HCT116 (cell line): ENCODE measurements around the gene NRXN2. TPM values are rescaled to one million over a fixed set of nuclear protein-coding genes. Genes with fewer than 3 reads are reported as not detected.

Source experiments
- ATAC-seq: fragments of 200-7000 bp; cut with Tn5 transposase; 2 replicates; pipeline ENCODE4 v1.9.1; 2020; ENCODE audit warnings: mild to moderate bottlenecking, moderate library complexity
- BruUV-seq: library from RNA; stranded (reverse); fragments of 400-500 nt; replicated peaks from 2 replicates; lab custom pipeline; 2021; lab: Mats Ljungman, UMichigan
- CTCF ChIA-PET: fragments of 300-600 bp; sonication (Branson Sonifier 250); formaldehyde crosslinking; loops from one replicate; lab custom pipeline; 2021; ENCODE audit warnings: antibody characterized with exemption; lab: Charles Lee
- POLR2A ChIA-PET: fragments of 300-600, 350-600 bp; sonication (Branson Sonifier 250); formaldehyde crosslinking; loops from one replicate; lab custom pipeline; 2021; ENCODE audit warnings: antibody characterized with exemption; lab: Charles Lee
- RAD21 ChIA-PET, 2 experiments: fragments of 300-600 bp; sonication (Branson Sonifier 250); formaldehyde crosslinking; loops; one replicate each; lab custom pipeline; 2023; ENCODE audit warnings: low total read pairs in 2 of 2; ENCODE audit not compliant: uncharacterized antibody in 2 of 2, unreplicated experiment in 2 of 2, low non-redundant PET in 1 of 2; lab: Charles Lee
- DNase-seq: peaks from one replicate; pipeline ENCODE4 v3.0.0-alpha.2; 2010; ENCODE audit warnings: low read depth, low spot score
- H2AFZ ChIP-seq: fragments of 200-600 bp; shearing (Covaris generic), sonication (generic); 2 replicates; pipeline ENCODE4 v1.6.1; 2017; ENCODE audit warnings: low read depth, mixed run types, mixed read lengths, antibody characterized with exemption, low read length; ENCODE audit not compliant: poor library complexity, severe bottlenecking
- H3K27ac ChIP-seq: 2 replicates; pipeline ENCODE4 v1.5.1; 2012; ENCODE audit warnings: low read depth, low read length
- H3K27me3 ChIP-seq: fragments of 200-600 bp; sonication (generic); 2 replicates; pipeline ENCODE4 v1.6.1; 2016; ENCODE audit warnings: mixed run types, low read length, mixed read lengths; ENCODE audit not compliant: insufficient read depth
- H3K36me3 ChIP-seq, 2 experiments: fragments of 200-500 bp in 1 of 2; fragments of 200-600 bp in 1 of 2; sonication (Bioruptor generic) in 1 of 2; sonication (generic) in 1 of 2; 2 replicates each; pipeline versions ENCODE4 v1.5.1 to v1.6.1; 2014 to 2016; ENCODE audit warnings: low read length in 2 of 2, inconsistent platforms in 1 of 2, mixed read lengths in 1 of 2, mixed run types in 1 of 2; ENCODE audit not compliant: insufficient read depth in 2 of 2, control insufficient read depth in 1 of 2
- H3K4me1 ChIP-seq, 2 experiments: fragments of 200-600 bp in 1 of 2; sonication (generic) in 1 of 2; 2 replicates each; pipeline versions ENCODE4 v1.5.1 to v1.6.1; 2012 to 2017; ENCODE audit warnings: low read length in 2 of 2, inconsistent platforms in 1 of 2, mild to moderate bottlenecking in 1 of 2, mixed read lengths in 1 of 2, mixed run types in 1 of 2, moderate library complexity in 1 of 2; ENCODE audit not compliant: insufficient read depth in 2 of 2, control insufficient read depth in 1 of 2
- H3K4me2 ChIP-seq: fragments of 200-600 bp; sonication (generic); 2 replicates; pipeline ENCODE4 v1.6.1; 2017; ENCODE audit warnings: mixed run types, low read length, mixed read lengths
- H3K4me3 ChIP-seq, 2 experiments: fragments of 200-600 bp in 1 of 2; sonication (generic) in 1 of 2; replicated peaks in 1 of 2; 2 replicates each; pipeline ENCODE4 v1.5.1; 2011 to 2016; ENCODE audit warnings: low read length in 2 of 2, control low read depth in 1 of 2, low read depth in 1 of 2, mild to moderate bottlenecking in 1 of 2, mixed read lengths in 1 of 2, mixed run types in 1 of 2
- H3K79me2 ChIP-seq: fragments of 200-600 bp; sonication (generic); 2 replicates; pipeline ENCODE4 v1.6.1; 2017; ENCODE audit warnings: mild to moderate bottlenecking, mixed run types, low read length, moderate library complexity, mixed read lengths; ENCODE audit not compliant: insufficient read depth
- H3K9ac ChIP-seq: fragments of 200-600 bp; sonication (generic); 2 replicates; pipeline ENCODE4 v1.6.1; 2016; ENCODE audit warnings: low read length, mixed read lengths
- H3K9me2 ChIP-seq: fragments of 200-600 bp; sonication (generic), shearing (Covaris generic); 2 replicates; pipeline ENCODE4 v1.6.1; 2017; ENCODE audit warnings: mixed run types, mild to moderate bottlenecking, moderate library complexity; ENCODE audit not compliant: insufficient read depth
- H3K9me3 ChIP-seq, 2 experiments: fragments of 200-500 bp in 1 of 2; fragments of 200-600 bp in 1 of 2; sonication (Bioruptor generic) in 1 of 2; sonication (generic) in 1 of 2; 2 replicates each; pipeline ENCODE4 v1.6.1; 2014 to 2017; ENCODE audit warnings: low read length in 2 of 2, mixed read lengths in 2 of 2, inconsistent platforms in 1 of 2, low read depth in 1 of 2, mild to moderate bottlenecking in 1 of 2, mixed run types in 1 of 2, moderate library complexity in 1 of 2; ENCODE audit not compliant: control insufficient read depth in 1 of 2, insufficient read depth in 1 of 2
- H4K20me1 ChIP-seq: fragments of 200-600 bp; sonication (generic), shearing (Covaris generic); 2 replicates; pipeline ENCODE4 v1.6.1; 2017; ENCODE audit warnings: mixed run types, mild to moderate bottlenecking, moderate library complexity; ENCODE audit not compliant: insufficient read depth
- CBX3 ChIP-seq: IDR thresholded peaks from 2 replicates; pipeline ENCODE4 v1.6.1; 2012; ENCODE audit warnings: low read depth
- CEBPB ChIP-seq: IDR thresholded peaks from 2 replicates; pipeline ENCODE4 v1.6.1; 2012; ENCODE audit warnings: low read depth
- EZH2 ChIP-seq: fragments of 200-600 bp; sonication (generic); IDR thresholded peaks from 2 replicates; pipeline ENCODE4 v1.6.1; 2017; ENCODE audit warnings: antibody characterized with exemption, mixed run types
- JUND ChIP-seq: IDR thresholded peaks from 2 replicates; pipeline ENCODE4 v1.6.1; 2012
- MAX ChIP-seq: IDR thresholded peaks from 2 replicates; pipeline ENCODE4 v1.6.1; 2012
- POLR2A ChIP-seq: IDR thresholded peaks from 2 replicates; pipeline ENCODE4 v1.7.0; 2011; ENCODE audit warnings: borderline replicate concordance; ENCODE audit not compliant: insufficient read depth, insufficient read length; ENCODE audit errors: extremely low read depth
- SP1 ChIP-seq: IDR thresholded peaks from 2 replicates; pipeline ENCODE4 v1.6.1; 2012; ENCODE audit warnings: low read depth
- SRF ChIP-seq: IDR thresholded peaks from 2 replicates; pipeline ENCODE4 v1.6.1; 2012; ENCODE audit warnings: low read depth
- TCF7L2 ChIP-seq: IDR thresholded peaks from 2 replicates; pipeline ENCODE4 v1.7.0; 2011; ENCODE audit warnings: borderline replicate concordance, inconsistent platforms; ENCODE audit not compliant: insufficient read depth, insufficient read length; ENCODE audit errors: extremely low read depth
- YY1 ChIP-seq: IDR thresholded peaks from 2 replicates; pipeline ENCODE4 v1.6.1; 2011; ENCODE audit warnings: low read length, low read depth, moderate library complexity, mild to moderate bottlenecking; ENCODE audit not compliant: insufficient replicate concordance; ENCODE audit errors: extremely low read depth
- ZBTB33 ChIP-seq: IDR thresholded peaks from 2 replicates; pipeline ENCODE4 v1.6.1; 2011; ENCODE audit warnings: mild to moderate bottlenecking, low read length, moderate library complexity; ENCODE audit not compliant: insufficient replicate concordance; ENCODE audit errors: extremely low read depth
- ZFX ChIP-seq: fragments of 450-650 bp; IDR thresholded peaks from 2 replicates; pipeline ENCODE4 v1.6.1; 2017
- ZNF274 ChIP-seq: fragments of 200-500 bp; sonication (Bioruptor generic); IDR thresholded peaks from 2 replicates; pipeline ENCODE4 v1.6.1; 2014; ENCODE audit warnings: mild to moderate bottlenecking, low read depth, low read length, inconsistent platforms
- intact Hi-C: fragments of 100-400 bp; cut with micrococcal nuclease; formaldehyde crosslinking; loops from 2 replicates; pipeline ENCODE4 v1.10.0; 2022
- total RNA-seq: library from RNA; stranded (reverse); gene quantifications from one replicate; pipeline ENCODE4 v1.2.1, GENCODE V29; 2021; ENCODE audit not compliant: unreplicated experiment
- TF ChIP-seq, protein P1 (sequence below): IDR thresholded peaks from 2 replicates; pipeline ENCODE4 v1.6.1; 2012; ENCODE audit warnings: low read depth
- TF ChIP-seq, protein P2 (sequence below), 3 experiments: fragments of 200-600 bp in 1 of 3; sonication (generic) in 1 of 3; IDR thresholded peaks in 2 of 3; conservative IDR thresholded peaks in 1 of 3; 2 replicates each; pipeline ENCODE4 v1.5.1; 2012 to 2017; ENCODE audit warnings: low read depth in 2 of 3, low read length in 2 of 3, antibody characterized with exemption in 1 of 3, borderline replicate concordance in 1 of 3, control low read depth in 1 of 3, mild to moderate bottlenecking in 1 of 3, mixed read lengths in 1 of 3, mixed run types in 1 of 3, moderate library complexity in 1 of 3; ENCODE audit not compliant: insufficient read depth in 1 of 3

The NRXN2 gene
- total RNA-seq, 1 experiment from 2014 or later: 1.5 TPM

DNA sequence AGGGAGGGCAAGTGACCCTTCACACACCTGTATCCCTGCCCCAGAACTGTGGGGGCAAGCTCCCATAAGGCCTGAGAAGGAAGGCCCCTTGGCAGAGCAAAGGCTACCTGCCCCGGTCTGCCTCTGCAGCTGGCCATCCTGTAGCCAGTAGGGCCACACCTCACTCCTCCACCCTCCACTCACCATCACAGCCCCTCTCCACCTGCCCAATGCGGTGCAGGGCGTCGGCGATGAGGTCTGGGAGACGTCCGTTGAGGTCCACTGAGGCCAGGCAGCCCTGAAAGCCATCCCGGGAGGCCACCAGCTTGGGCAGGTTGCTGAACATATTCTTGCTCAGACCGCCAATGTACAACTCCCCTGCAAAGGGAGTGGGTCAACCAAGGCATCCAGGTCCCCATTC, 74.4 kb downstream of the NRXN2 start:
- ATAC-seq: no peak
- intact Hi-C loops: no loop called here
- H2AFZ ChIP-seq: no peak overlapping the region
- H3K36me3 ChIP-seq: no peaks in the 10 kb centered on the region
- H3K4me2 ChIP-seq: no peak overlapping the region
- TF ChIP-seq ZFX (no peak), SP1 (no peak), TCF7L2 (no peak), ZBTB33 (no peak), SRF (no peak), MAX (no peak), YY1 (no peak), POLR2A (no peak), JUND (no peak), ZNF274 (no peak), EZH2 (no peak), CBX3 (no peak), CEBPB (no peak)
- TF ChIP-seq, protein P1, sequence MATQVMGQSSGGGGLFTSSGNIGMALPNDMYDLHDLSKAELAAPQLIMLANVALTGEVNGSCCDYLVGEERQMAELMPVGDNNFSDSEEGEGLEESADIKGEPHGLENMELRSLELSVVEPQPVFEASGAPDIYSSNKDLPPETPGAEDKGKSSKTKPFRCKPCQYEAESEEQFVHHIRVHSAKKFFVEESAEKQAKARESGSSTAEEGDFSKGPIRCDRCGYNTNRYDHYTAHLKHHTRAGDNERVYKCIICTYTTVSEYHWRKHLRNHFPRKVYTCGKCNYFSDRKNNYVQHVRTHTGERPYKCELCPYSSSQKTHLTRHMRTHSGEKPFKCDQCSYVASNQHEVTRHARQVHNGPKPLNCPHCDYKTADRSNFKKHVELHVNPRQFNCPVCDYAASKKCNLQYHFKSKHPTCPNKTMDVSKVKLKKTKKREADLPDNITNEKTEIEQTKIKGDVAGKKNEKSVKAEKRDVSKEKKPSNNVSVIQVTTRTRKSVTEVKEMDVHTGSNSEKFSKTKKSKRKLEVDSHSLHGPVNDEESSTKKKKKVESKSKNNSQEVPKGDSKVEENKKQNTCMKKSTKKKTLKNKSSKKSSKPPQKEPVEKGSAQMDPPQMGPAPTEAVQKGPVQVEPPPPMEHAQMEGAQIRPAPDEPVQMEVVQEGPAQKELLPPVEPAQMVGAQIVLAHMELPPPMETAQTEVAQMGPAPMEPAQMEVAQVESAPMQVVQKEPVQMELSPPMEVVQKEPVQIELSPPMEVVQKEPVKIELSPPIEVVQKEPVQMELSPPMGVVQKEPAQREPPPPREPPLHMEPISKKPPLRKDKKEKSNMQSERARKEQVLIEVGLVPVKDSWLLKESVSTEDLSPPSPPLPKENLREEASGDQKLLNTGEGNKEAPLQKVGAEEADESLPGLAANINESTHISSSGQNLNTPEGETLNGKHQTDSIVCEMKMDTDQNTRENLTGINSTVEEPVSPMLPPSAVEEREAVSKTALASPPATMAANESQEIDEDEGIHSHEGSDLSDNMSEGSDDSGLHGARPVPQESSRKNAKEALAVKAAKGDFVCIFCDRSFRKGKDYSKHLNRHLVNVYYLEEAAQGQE: no peak
- TF ChIP-seq, protein P2, sequence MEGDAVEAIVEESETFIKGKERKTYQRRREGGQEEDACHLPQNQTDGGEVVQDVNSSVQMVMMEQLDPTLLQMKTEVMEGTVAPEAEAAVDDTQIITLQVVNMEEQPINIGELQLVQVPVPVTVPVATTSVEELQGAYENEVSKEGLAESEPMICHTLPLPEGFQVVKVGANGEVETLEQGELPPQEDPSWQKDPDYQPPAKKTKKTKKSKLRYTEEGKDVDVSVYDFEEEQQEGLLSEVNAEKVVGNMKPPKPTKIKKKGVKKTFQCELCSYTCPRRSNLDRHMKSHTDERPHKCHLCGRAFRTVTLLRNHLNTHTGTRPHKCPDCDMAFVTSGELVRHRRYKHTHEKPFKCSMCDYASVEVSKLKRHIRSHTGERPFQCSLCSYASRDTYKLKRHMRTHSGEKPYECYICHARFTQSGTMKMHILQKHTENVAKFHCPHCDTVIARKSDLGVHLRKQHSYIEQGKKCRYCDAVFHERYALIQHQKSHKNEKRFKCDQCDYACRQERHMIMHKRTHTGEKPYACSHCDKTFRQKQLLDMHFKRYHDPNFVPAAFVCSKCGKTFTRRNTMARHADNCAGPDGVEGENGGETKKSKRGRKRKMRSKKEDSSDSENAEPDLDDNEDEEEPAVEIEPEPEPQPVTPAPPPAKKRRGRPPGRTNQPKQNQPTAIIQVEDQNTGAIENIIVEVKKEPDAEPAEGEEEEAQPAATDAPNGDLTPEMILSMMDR (IDR thresholded peaks at IDR 0.05 in 2 of 3, conservative IDR thresholded peaks at IDR 0.05 in 1 of 3; ENCODE audit: borderline replicate concordance in 1 of 3, insufficient read depth in 1 of 3, low read depth in 2 of 3, low read length in 2 of 3): no peak
- no peak overlapping the region for H3K4me3 ChIP-seq
- CTCF ChIA-PET: interaction anchor here (0.7 to 5.0 kb wide), 13 partner anchors 9 to 331 kb away, joined by 3 to 76 read pairs (median 4); partner anchors contain the start of genes PRDX5 and TRMT112
- no peaks in the 10 kb centered on the region for H3K27me3 ChIP-seq
- H3K9me3 ChIP-seq: no peaks in the 10 kb centered on the region
- POLR2A ChIA-PET: no interaction called here
- DNase-seq: no peak
- RAD21 ChIA-PET: interaction anchor here in 1 of 2 experiments (1.7 to 1.8 kb wide), 2 partner anchors 159 to 291 kb away, joined by 4 to 8 read pairs; no protein-coding TSS in a partner anchor
- BruUV-seq: no TSS peak
- H3K27ac ChIP-seq: no peak overlapping the region
- H3K79me2 ChIP-seq: no peaks in the 10 kb centered on the region
- H3K9me2 ChIP-seq: no peaks in the 10 kb centered on the region
- H4K20me1 ChIP-seq: no peaks in the 10 kb centered on the region
- H3K9ac ChIP-seq: no peak overlapping the region
- H3K4me1 ChIP-seq: peaks cover 0 to 4% of the 10 kb centered on the region in 2 experiments; a peak in 2 of 4 replicates
